Esophagus squamous epithelium (tissue), 4 donors: Measurements from ENCODE around the gene ANKH.

Experiments used
- CTCF ChIP-seq, 6 experiments: fragments of 450-650 bp in 4 of 6; fragments of 200-600 bp in 2 of 6; sonication (generic) in 2 of 6; IDR thresholded peaks; one replicate each; pipeline ENCODE4 v1.5.1; 2016 to 2019; ENCODE audit warnings: antibody characterized with exemption in 6 of 6, mild to moderate bottlenecking in 4 of 6, moderate library complexity in 4 of 6
- POLR2A ChIP-seq, 4 donors: fragments of 450-650 bp; IDR thresholded peaks; one replicate each; pipeline ENCODE4 v1.6.1; 2017; ENCODE audit warnings: antibody characterized with exemption in 4 of 4, mild to moderate bottlenecking in 4 of 4, moderate library complexity in 3 of 4

GRCh38 chr5:14766584-14766983, 105.0 kb downstream of the ANKH start:
- TF ChIP-seq CTCF (IDR thresholded peaks at IDR 0.05) (no peak), POLR2A (IDR thresholded peaks at IDR 0.05) (no peak)
